Measurements from ENCODE around the gene LSM7. TPM values are rescaled to one million over a fixed set of nuclear protein-coding genes. Genes with fewer than 3 reads are reported as not detected.

Gene LSM7
- polyA plus RNA-seq, 3 donors = 98.6 to 312 (median 132) TPM

- peaks cover 50 to 80% of the 10 kb centered on the region in 2 donors for H3K4me1 ChIP-seq (ENCODE audit: control insufficient read depth in 1 of 2, insufficient read depth in 2 of 2, low read length in 2 of 2)
- peak overlapping the region; percentile 92 for H3K9ac ChIP-seq (ENCODE audit: insufficient read depth, low read length, poor library complexity, severe bottlenecking)
- Mint-ChIP-seq H3K27ac (peak overlapping the region; percentile 87 to 97 (median 96)), H3K36me3 (peaks cover 18 to 31% of the 10 kb centered on the region in 2 donors), H3K4me1 (peaks cover 65% of the 10 kb centered on the region), H3K4me3 (peak overlapping the region; percentile 82 to 91), H3K27me3 (ENCODE audit: low read depth in 3 of 3) (peaks cover 4 to 17% (median 13%) of the 10 kb centered on the region in 3 donors), H3K9me3 (peaks cover 0 to 3% (median 0%) of the 10 kb centered on the region in 7 donors)
- peak overlapping the region; percentile 79 to 96 for H3K27ac ChIP-seq (ENCODE audit: low read depth in 1 of 2, low read length in 2 of 2)
- H4K20me1 ChIP-seq (ENCODE audit: insufficient read depth, low read length) = peaks cover 37% of the 10 kb centered on the region
- peak overlapping the region; percentile 85 for H3K4me2 ChIP-seq (replicated peaks; ENCODE audit: extremely low read depth, low read length, poor library complexity, severe bottlenecking)
- H2AFZ ChIP-seq (ENCODE audit: insufficient read depth, low read depth, low read length, poor library complexity, severe bottlenecking) = no peak overlapping the region
- intact Hi-C loops (cut with micrococcal nuclease) = loop anchor here in 1 of 2 donors (10.0 kb wide), 1 partner anchor 106 kb away; no protein-coding TSS in a partner anchor
- no peaks in the 10 kb centered on the region for H3K9me3 ChIP-seq (replicated peaks in 1 of 2; ENCODE audit: control insufficient read depth in 1 of 2, insufficient read depth in 1 of 2, low read length in 2 of 2)
- peak overlapping the region; percentile 4 to 82 (median 65) for H3K4me3 ChIP-seq (replicated peaks in 1 of 3; ENCODE audit: low read depth in 2 of 3, low read length in 3 of 3)
- DNase-seq = peak in 2 of 3 donors; percentile 14 to 26
- H3K79me2 ChIP-seq (ENCODE audit: insufficient read depth, low read length) = peaks cover 41% of the 10 kb centered on the region
- no peak for TF ChIP-seq CTCF (IDR thresholded peaks at IDR 0.05)
- no peaks in the 10 kb centered on the region for H3K27me3 ChIP-seq (ENCODE audit: control insufficient read depth in 2 of 2, insufficient read depth in 2 of 2, low read length in 2 of 2)
- 31% methylated on average over 22 of the region's 28 CpGs for WGBS (ENCODE audit: insufficient coverage)
- H3K36me3 ChIP-seq (replicated peaks in 1 of 2; ENCODE audit: control insufficient read depth in 1 of 2, insufficient read depth in 2 of 2, low read length in 2 of 2) = peaks cover 9 to 20% of the 10 kb centered on the region in 2 donors
These were observed 39.3 kb downstream of the LSM7 start for GRCh38 chr19:2288818-2289713.

GRCh38 chr19:2288338-2288817, 40.0 kb downstream of the LSM7 start:
- DNase-seq = peak in 1 of 3 donors; percentile 6
- peaks cover 4 to 13% of the 10 kb centered on the region in 2 donors for H3K36me3 ChIP-seq (replicated peaks in 1 of 2; ENCODE audit: control insufficient read depth in 1 of 2, insufficient read depth in 2 of 2, low read length in 2 of 2)
- intact Hi-C loops (cut with micrococcal nuclease) = loop anchor here in 1 of 2 donors (10.0 kb wide), 1 partner anchor 106 kb away; no protein-coding TSS in a partner anchor
- H3K4me1 ChIP-seq (ENCODE audit: control insufficient read depth in 1 of 2, insufficient read depth in 2 of 2, low read length in 2 of 2) = peaks cover 43 to 77% of the 10 kb centered on the region in 2 donors
- H3K4me3 ChIP-seq (replicated peaks in 1 of 3; ENCODE audit: low read depth in 2 of 3, low read length in 3 of 3) = peak overlapping the region in 1 of 3 experiments; percentile 82
- no peak overlapping the region for H2AFZ ChIP-seq (ENCODE audit: insufficient read depth, low read depth, low read length, poor library complexity, severe bottlenecking)
- Mint-ChIP-seq H3K9me3 (peaks cover 0 to 3% (median 0%) of the 10 kb centered on the region in 7 donors), H3K4me3 (peak overlapping the region; percentile 57 to 91), H3K27ac (peak overlapping the region; percentile 75 to 97 (median 96)), H3K4me1 (peaks cover 59% of the 10 kb centered on the region), H3K36me3 (peaks cover 11 to 24% of the 10 kb centered on the region in 2 donors), H3K27me3 (ENCODE audit: low read depth in 3 of 3) (peaks cover 4 to 17% (median 7%) of the 10 kb centered on the region in 3 donors)
- H4K20me1 ChIP-seq (ENCODE audit: insufficient read depth, low read length) = peaks cover 30% of the 10 kb centered on the region
- peak overlapping the region; percentile 85 for H3K4me2 ChIP-seq (replicated peaks; ENCODE audit: extremely low read depth, low read length, poor library complexity, severe bottlenecking)
- WGBS (ENCODE audit: insufficient coverage) = 74% methylated on average over 17 of the region's 17 CpGs
- no peak for TF ChIP-seq CTCF (IDR thresholded peaks at IDR 0.05)
- peak overlapping the region; percentile 92 for H3K9ac ChIP-seq (ENCODE audit: insufficient read depth, low read length, poor library complexity, severe bottlenecking)
- H3K27me3 ChIP-seq (ENCODE audit: control insufficient read depth in 2 of 2, insufficient read depth in 2 of 2, low read length in 2 of 2) = no peaks in the 10 kb centered on the region
- H3K79me2 ChIP-seq (ENCODE audit: insufficient read depth, low read length) = peaks cover 34% of the 10 kb centered on the region
- no peaks in the 10 kb centered on the region for H3K9me3 ChIP-seq (replicated peaks in 1 of 2; ENCODE audit: control insufficient read depth in 1 of 2, insufficient read depth in 1 of 2, low read length in 2 of 2)
- H3K27ac ChIP-seq (ENCODE audit: low read depth in 1 of 2, low read length in 2 of 2) = peak overlapping the region in 1 of 2 donors; percentile 96

Data from CD14-positive monocyte (primary cell).